Non-pigmented ciliary epithelial cell (primary cell): Measurements from ENCODE around the gene ETFBKMT.
"Not testable (repeated sequence)": the region's sequence is repeated elsewhere in the genome, so short reads cannot be mapped to it uniquely, and the experiment has no call there.

Source experiments
- DNase-seq: peaks from one replicate; pipeline ENCODE4 v3.0.0-alpha.2; 2010; ENCODE audit warnings: low read depth

Gene ETFBKMT

DNA sequence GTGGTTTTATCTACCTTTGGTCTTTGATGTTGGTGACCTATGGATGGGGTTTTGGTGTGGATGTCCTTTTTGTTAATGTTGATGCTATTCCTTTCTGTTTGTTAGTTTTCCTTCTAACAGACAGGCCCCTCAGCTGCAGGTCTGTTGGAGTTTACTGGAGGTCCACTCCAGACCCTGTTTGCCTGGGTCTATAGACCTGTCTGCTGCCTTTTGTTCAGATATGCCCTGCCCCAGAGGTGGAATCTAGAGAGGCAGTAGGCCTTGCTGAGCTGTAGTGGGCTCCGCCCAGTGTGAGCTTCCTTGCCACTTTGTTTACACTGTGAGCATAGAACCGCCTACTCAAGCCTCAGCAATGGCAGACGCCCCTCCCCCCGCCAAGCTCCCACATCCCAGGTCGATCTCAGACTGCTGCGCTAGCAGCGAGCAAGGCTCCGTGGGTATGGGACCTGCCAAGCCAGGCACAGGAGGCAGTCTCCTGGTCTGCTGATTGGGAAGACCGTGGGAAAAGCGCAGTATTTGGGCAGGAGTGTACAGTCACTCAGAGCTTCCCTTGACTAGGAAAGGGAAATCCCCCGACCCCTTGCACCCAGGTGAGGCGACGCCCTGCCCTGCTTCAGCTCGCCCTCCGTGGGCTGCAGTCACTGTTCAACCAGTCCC, 59.2 kb downstream of the ETFBKMT start:
- DNase-seq: not testable (repeated sequence)

DNA sequence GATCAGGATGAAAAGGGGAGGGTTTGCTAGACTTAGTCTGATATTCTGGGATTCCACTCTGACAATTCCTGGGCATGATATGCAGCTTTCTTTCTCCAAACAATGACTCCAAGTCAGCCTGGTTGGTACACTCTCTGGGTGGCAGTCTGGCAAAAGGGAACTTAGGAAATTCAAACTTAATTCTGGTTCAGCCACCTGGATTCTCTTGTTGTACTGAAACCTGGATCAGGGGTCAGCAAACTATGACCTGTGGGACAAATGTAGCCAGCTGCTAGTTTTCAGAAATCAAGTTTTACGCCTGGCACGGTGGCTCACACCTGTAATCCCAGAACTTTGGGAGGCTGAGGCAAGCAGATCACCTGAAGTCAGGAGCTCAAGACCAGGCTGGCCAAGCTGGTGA, 63.1 kb downstream of the ETFBKMT start:
- no peak for DNase-seq
